GM12865 (cell line): ENCODE results near the gene SLC17A5.

Experiments used
- DNase-seq: peaks from one replicate; pipeline ENCODE4 v3.0.0; 2010; ENCODE audit warnings: low read depth
- H3K4me3 ChIP-seq: 2 replicates; pipeline ENCODE4 v1.5.1; 2011; ENCODE audit warnings: mild to moderate bottlenecking, low read depth, low read length, control low read depth
- CTCF ChIP-seq: IDR thresholded peaks from 2 replicates; pipeline ENCODE4 v1.5.1; 2011; ENCODE audit warnings: low read length, control low read depth, low read depth, inconsistent platforms; ENCODE audit not compliant: insufficient read depth; ENCODE audit errors: missing control alignments

SLC17A5 gene

GRCh38 chr6:73665686-73666319 lies 12.0 kb upstream of the SLC17A5 start:
- DNase-seq, result peak; percentile 30
- H3K4me3 ChIP-seq, result no peak overlapping the region
- no peak for TF ChIP-seq CTCF

DNA sequence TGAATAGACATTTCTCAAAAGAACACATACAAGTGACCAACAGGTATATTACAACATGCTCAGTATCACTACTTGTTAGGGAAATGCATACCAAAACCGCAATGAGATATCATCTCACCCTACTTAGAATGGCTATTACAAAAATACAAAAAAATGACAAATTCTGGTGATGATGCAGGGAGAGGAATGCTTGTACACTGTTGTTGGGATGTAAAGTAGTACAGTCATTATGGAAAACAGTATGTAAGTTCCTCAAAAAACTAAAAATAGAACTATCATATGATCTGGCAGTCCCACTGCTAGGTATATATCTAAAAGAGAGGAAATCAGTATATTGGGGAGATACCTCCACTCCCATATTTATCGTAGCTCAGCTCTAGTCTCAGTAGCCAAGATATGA lies 10.9 kb upstream of the SLC17A5 start:
- no peak for DNase-seq
- TF ChIP-seq CTCF, result no peak
- no peak overlapping the region for H3K4me3 ChIP-seq

GRCh38 chr6:73657201-73657600 lies 3.4 kb upstream of the SLC17A5 start:
- TF ChIP-seq CTCF, result no peak
- H3K4me3 ChIP-seq, result no peak overlapping the region
- no peak for DNase-seq

DNA sequence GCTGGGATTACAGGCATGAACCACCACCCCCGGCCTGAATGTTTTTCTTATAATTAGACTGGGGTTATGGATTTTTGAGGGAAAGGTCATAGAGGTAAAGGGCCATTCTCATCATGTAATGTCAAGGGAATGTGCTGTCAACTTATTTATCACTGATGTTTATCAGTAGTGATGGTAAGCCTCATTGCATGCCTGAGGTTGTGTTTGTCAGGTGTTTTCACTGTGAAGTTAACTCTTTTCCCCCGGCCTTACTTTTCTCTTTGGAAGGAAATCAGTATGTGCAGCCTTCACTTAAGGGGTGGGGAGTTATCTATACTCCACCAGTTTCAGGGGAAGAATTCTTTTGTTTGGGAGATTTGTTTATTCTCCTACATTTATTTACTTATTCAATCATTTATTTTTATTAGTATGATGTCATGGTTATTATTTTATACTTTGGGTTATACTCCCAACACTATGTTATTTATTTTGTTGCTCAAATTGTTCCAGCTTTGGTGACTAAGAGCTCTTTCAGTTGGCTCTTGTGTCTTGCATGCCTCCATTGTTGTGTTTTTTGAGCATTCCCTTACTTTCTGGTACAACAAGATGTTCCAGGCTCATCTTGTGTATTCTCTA lies 2.8 kb upstream of the SLC17A5 start:
- no peak overlapping the region for H3K4me3 ChIP-seq
- DNase-seq, result no peak
- TF ChIP-seq CTCF, result no peak

GRCh38 chr6:73655341-73655917 lies 1.6 kb upstream of the SLC17A5 start:
- no peak for DNase-seq
- TF ChIP-seq CTCF, result no peak
- H3K4me3 ChIP-seq, result peak overlapping the region; percentile 98; the same call in 1 of the 2 replicates

DNA sequence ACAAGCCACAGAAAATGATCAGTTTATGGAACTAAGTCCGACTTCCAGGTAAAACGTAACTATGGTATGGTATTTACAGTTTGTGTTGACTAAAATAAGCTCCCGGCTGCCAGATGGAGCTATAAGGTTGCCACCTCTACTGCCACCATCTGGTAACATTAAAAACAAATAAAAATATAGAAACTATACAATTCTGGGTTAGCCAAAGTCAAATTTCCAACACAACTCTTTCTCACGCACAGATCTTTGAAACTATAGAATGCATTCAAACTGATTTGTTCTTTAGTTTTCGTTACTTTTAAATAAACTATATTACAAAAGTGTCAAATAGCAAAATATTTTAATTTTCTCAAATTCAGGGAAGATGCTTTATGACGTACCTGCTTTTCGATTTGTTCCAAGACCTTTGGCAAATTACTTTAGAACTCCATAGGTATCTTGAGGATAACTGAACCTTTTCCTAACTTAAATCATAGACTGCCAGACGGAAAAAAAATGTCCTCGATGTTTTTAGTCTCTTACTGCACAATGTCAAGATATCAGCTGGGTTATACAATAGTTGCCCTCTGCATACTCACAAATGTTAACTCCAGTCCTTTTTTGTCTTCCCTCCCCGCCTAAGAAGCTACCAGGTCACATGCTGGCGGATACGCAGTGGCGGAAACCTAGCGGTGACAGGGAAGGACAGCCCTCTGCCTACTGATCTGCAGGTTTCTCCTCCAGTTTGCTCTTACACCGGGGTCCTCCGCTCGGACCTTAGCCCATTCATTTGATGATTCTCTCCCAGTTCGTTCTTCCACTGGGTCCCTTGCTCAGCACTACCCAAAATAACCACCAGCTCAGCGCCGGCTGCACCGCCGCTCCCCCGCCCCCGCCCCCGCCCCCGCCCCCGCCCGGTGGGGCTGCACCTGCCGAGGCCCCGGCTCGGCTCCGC lies 888 bp downstream of the SLC17A5 start:
- DNase-seq, result peak; percentile 88
- H3K4me3 ChIP-seq, result peak overlapping the region; percentile 98
- TF ChIP-seq CTCF, result peak; percentile 18
